IMR-90 (cell line): ENCODE results near the gene RBFOX1. TPM values are rescaled to one million over a fixed set of nuclear protein-coding genes. Genes with fewer than 3 reads are reported as not detected.

Experiments
- ATAC-seq: fragments of 200-7000 bp; cut with Tn5 transposase; 2 replicates; pipeline ENCODE4 v1.9.1; 2020; ENCODE audit warnings: low read depth, mild to moderate bottlenecking, moderate library complexity
- BruUV-seq: library from RNA; stranded (reverse); fragments of 400-500 nt; replicated peaks from 2 replicates; lab custom pipeline; 2021; lab: Mats Ljungman, UMichigan
- CTCF ChIA-PET: fragments of 300-600 bp; formaldehyde crosslinking; extraction: SDS; loops from one replicate; lab custom pipeline; 2021; ENCODE audit warnings: antibody characterized with exemption; lab: Yijun Ruan, JAX
- POLR2A ChIA-PET: fragments of 300-600 bp; sonication (Branson Sonifier 250); formaldehyde crosslinking; loops from one replicate; lab custom pipeline; 2022; ENCODE audit warnings: antibody characterized with exemption; ENCODE audit not compliant: unreplicated experiment; lab: Charles Lee
- DNase-seq: peaks from one replicate; pipeline ENCODE4 v3.0.0; 2013
- H2AFZ ChIP-seq: replicated peaks from 2 replicates; pipeline ENCODE3; 2013; ENCODE audit warnings: low read length, mild to moderate bottlenecking; ENCODE audit not compliant: poor library complexity
- H2AK5ac ChIP-seq: 2 replicates; pipeline ENCODE4 v1.6.1; 2013; ENCODE audit warnings: low read depth, low read length, inconsistent platforms
- H2AK9ac ChIP-seq: replicated peaks from 2 replicates; pipeline ENCODE3; 2013; ENCODE audit warnings: mild to moderate bottlenecking, low read depth, low read length, moderate library complexity; ENCODE audit not compliant: poor library complexity
- H2BK120ac ChIP-seq: 2 replicates; pipeline ENCODE4 v1.6.1; 2013; ENCODE audit warnings: low read depth, low read length, inconsistent platforms
- H2BK15ac ChIP-seq: 3 replicates; pipeline ENCODE4 v1.6.1; 2013; ENCODE audit warnings: low read depth, low read length, inconsistent platforms
- H2BK20ac ChIP-seq: 2 replicates; pipeline ENCODE4 v1.6.1; 2013; ENCODE audit warnings: low read depth, mild to moderate bottlenecking, inconsistent platforms, low read length, moderate library complexity
- H2BK5ac ChIP-seq: 2 replicates; pipeline ENCODE4 v1.6.1; 2013; ENCODE audit warnings: mild to moderate bottlenecking, low read depth, low read length, inconsistent platforms; ENCODE audit not compliant: poor library complexity, severe bottlenecking
- H3K14ac ChIP-seq: replicated peaks from 2 replicates; pipeline ENCODE4 v1.6.1; 2013; ENCODE audit warnings: low read depth, low read length, inconsistent platforms
- H3K18ac ChIP-seq: 2 replicates; pipeline ENCODE4 v1.6.1; 2013; ENCODE audit warnings: low read depth, low read length, control low read depth
- H3K23ac ChIP-seq: 2 replicates; pipeline ENCODE4 v1.6.1; 2013; ENCODE audit warnings: low read depth, low read length, inconsistent platforms
- H3K27ac ChIP-seq: 2 replicates; pipeline ENCODE4 v1.5.1; 2013; ENCODE audit warnings: mild to moderate bottlenecking, control low read depth, low read length; ENCODE audit not compliant: insufficient read depth
- H3K27me3 ChIP-seq: 2 replicates; pipeline ENCODE4 v1.6.1; 2013; ENCODE audit warnings: low read length; ENCODE audit not compliant: control insufficient read depth, insufficient read depth
- H3K36me3 ChIP-seq: 2 replicates; pipeline ENCODE4 v1.6.1; 2013; ENCODE audit warnings: low read length, mixed read lengths; ENCODE audit not compliant: control insufficient read depth, insufficient read depth
- H3K4ac ChIP-seq: 2 replicates; pipeline ENCODE4 v1.6.1; 2013; ENCODE audit warnings: low read depth, low read length, inconsistent platforms
- H3K4me1 ChIP-seq: 2 replicates; pipeline ENCODE4 v1.6.1; 2013; ENCODE audit warnings: low read length, mixed read lengths; ENCODE audit not compliant: control insufficient read depth, insufficient read depth
- H3K4me2 ChIP-seq: 2 replicates; pipeline ENCODE4 v1.6.1; 2013; ENCODE audit warnings: low read depth, mild to moderate bottlenecking, control low read depth, low read length, moderate library complexity
- H3K4me3 ChIP-seq: 2 replicates; pipeline ENCODE4 v1.5.1; 2013; ENCODE audit warnings: low read depth, mild to moderate bottlenecking, control low read depth, low read length, moderate library complexity; ENCODE audit not compliant: insufficient read depth
- H3K56ac ChIP-seq: 2 replicates; pipeline ENCODE4 v1.6.1; 2013; ENCODE audit warnings: low read length, inconsistent platforms; ENCODE audit not compliant: insufficient read depth; ENCODE audit errors: extremely low read depth
- H3K79me1 ChIP-seq, 2 experiments: 2 replicates each; pipeline ENCODE4 v1.6.1; 2013; ENCODE audit warnings: low read length in 2 of 2, inconsistent platforms in 1 of 2, low read depth in 1 of 2
- H3K9ac ChIP-seq: 2 replicates; pipeline ENCODE4 v1.6.1; 2013; ENCODE audit warnings: low read depth, low read length, control low read depth
- H3K9me1 ChIP-seq: 2 replicates; pipeline ENCODE4 v1.6.1; 2013; ENCODE audit warnings: low read length, inconsistent platforms; ENCODE audit not compliant: insufficient read depth
- H3K9me3 ChIP-seq: 2 replicates; pipeline ENCODE4 v1.6.1; 2013; ENCODE audit warnings: low read length; ENCODE audit not compliant: control insufficient read depth, insufficient read depth
- H4K20me1 ChIP-seq: 2 replicates; pipeline ENCODE4 v1.6.1; 2013; ENCODE audit warnings: low read length, inconsistent platforms; ENCODE audit not compliant: insufficient read depth
- H4K5ac ChIP-seq: 2 replicates; pipeline ENCODE4 v1.6.1; 2013; ENCODE audit warnings: mild to moderate bottlenecking, low read depth, low read length, control low read depth
- H4K8ac ChIP-seq, 2 experiments: 2 replicates each; pipeline ENCODE4 v1.6.1; 2013; ENCODE audit warnings: low read depth in 2 of 2, low read length in 2 of 2, control low read depth in 1 of 2, inconsistent platforms in 1 of 2
- H4K91ac ChIP-seq: 2 replicates; pipeline ENCODE4 v1.6.1; 2013; ENCODE audit warnings: low read depth, low read length, inconsistent platforms; ENCODE audit not compliant: insufficient read depth
- MAFK ChIP-seq: IDR thresholded peaks from 2 replicates; pipeline ENCODE4 v1.6.1; 2012; ENCODE audit warnings: low read depth, low read length, improper control_type of control experiment
- WGBS, 2 experiments: methylation state at CpG; one replicate each; pipeline versions ENCODE4 v1.1.5 to v1.1.7; 2013; ENCODE audit warnings: missing lambda C conversion rate in 2 of 2; ENCODE audit not compliant: insufficient read length in 1 of 2; ENCODE audit errors: extremely low coverage in 2 of 2; 5-methylcytosine and 5-hydroxymethylcytosine counted together
- dilution Hi-C: fragments of 300-500 bp; cut with HindIII; formaldehyde crosslinking; loops from one replicate; pipeline ENCODE4 v1.14.3; 2018; ENCODE audit warnings: low sequenced_read_pairs; ENCODE audit not compliant: unreplicated experiment
- in situ Hi-C: fragments of 300-500 bp; cut with MboI; formaldehyde crosslinking; loops from 3 replicates; pipeline ENCODE4 v1.14.3; 2019; ENCODE audit warnings: low sequenced_read_pairs, inconsistent platforms, mixed read lengths
- intact Hi-C: fragments of 100-400 bp; cut with micrococcal nuclease; formaldehyde crosslinking; loops from 2 replicates; pipeline ENCODE4 v1.10.0; 2022
- polyA plus RNA-seq, 3 experiments: library from polyadenylated mRNA; depleted of rRNA; stranded (reverse); fragments of >200 nt; gene quantifications; 2 replicates each; pipeline ENCODE4 v1.2.3, GENCODE V29; 2012; ENCODE audit warnings: low replicate concordance in 1 of 3
- total RNA-seq: library from RNA; depleted of rRNA; stranded (reverse); fragments of >200 nt; gene quantifications from 2 replicates; pipeline ENCODE4 v1.2.3, GENCODE V29; 2012

The RBFOX1 gene
- total and polyA plus RNA-seq, 2 of the 4 experiments (the other 2 are of a cell fraction) = not detected

DNA sequence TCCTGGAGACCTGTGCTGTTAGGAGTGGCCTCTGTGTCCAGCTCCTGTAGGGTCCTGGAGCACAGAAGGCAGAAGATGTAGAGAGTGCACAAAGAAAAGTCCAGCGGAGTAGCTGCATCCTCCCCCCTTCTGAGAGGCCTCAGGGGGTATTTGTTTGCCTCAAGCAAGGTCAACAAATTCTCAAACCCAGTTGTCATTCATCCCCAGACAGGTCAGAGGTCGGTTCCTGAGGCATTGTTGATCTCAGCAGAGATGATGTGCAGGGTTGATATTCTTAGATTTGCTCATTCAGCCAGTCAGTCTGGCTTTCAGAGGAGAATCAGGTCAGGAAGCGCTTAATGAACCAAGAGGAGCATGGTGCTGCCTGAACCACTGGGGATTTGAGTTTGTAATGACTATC lies 8.3 kb upstream of the RBFOX1 start:
- Histone ChIP-seq H3K79me1 (no peaks in the 10 kb centered on the region), H3K56ac (no peak overlapping the region), H2BK20ac (no peak overlapping the region), H3K27ac (no peak overlapping the region), H3K23ac (no peak overlapping the region), H3K18ac (no peak overlapping the region), H2AK9ac (no peak overlapping the region), H3K4me3 (no peak overlapping the region), H3K9me1 (no peaks in the 10 kb centered on the region), H2AFZ (no peak overlapping the region), H2BK15ac (no peak overlapping the region), H2AK5ac (no peak overlapping the region), H3K4ac (no peak overlapping the region), H3K36me3 (no peaks in the 10 kb centered on the region), H4K5ac (no peak overlapping the region), H2BK120ac (no peak overlapping the region), H2BK5ac (no peak overlapping the region), H4K20me1 (no peaks in the 10 kb centered on the region), H3K9me3 (peaks cover 16% of the 10 kb centered on the region), H4K91ac (no peak overlapping the region), H4K8ac (no peak overlapping the region), H3K14ac (no peak overlapping the region), H3K9ac (no peak overlapping the region), H3K4me1 (no peaks in the 10 kb centered on the region), H3K27me3 (no peaks in the 10 kb centered on the region), H3K4me2 (no peak overlapping the region)
- dilution Hi-C loops (no loop called here), in situ Hi-C loops (no loop called here), intact Hi-C loops (no loop called here)
- ATAC-seq (no peak), DNase-seq (no peak)
- no CpG with 5 or more reads among the region's 3 CpGs for WGBS, 2 experiments
- no TSS peak for BruUV-seq
- POLR2A ChIA-PET = no interaction called here
- CTCF ChIA-PET = no interaction called here
- TF ChIP-seq MAFK = no peak
